Mesenchymal stem cell (in vitro differentiated cells and primary cell): ENCODE data around the gene ADPRH.
A peak's percentile ranks its signal among the peaks of the same experiment; 100 is the strongest.

Experiments used
- DNase-seq: peaks from one replicate; pipeline ENCODE4 v3.0.0-alpha.2; 2013
- H2AFZ ChIP-seq: one replicate; pipeline ENCODE4 v1.6.1; 2013; ENCODE audit warnings: low read depth, mild to moderate bottlenecking, control low read depth, inconsistent platforms, low read length, moderate library complexity
- H2AK5ac ChIP-seq: 2 replicates; pipeline ENCODE4 v1.6.1; 2013; ENCODE audit warnings: low read length, moderate library complexity, mild to moderate bottlenecking, inconsistent platforms; ENCODE audit not compliant: severe bottlenecking
- H2BK120ac ChIP-seq: one replicate; pipeline ENCODE4 v1.6.1; 2013; ENCODE audit warnings: low read depth, mild to moderate bottlenecking, inconsistent platforms, low read length, moderate library complexity
- H2BK12ac ChIP-seq, 2 experiments: one replicate each; pipeline ENCODE4 v1.6.1; 2013; ENCODE audit warnings: inconsistent platforms in 2 of 2, low read length in 2 of 2, mild to moderate bottlenecking in 2 of 2, moderate library complexity in 2 of 2, control low read depth in 1 of 2
- H2BK15ac ChIP-seq: one replicate; pipeline ENCODE4 v1.6.1; 2013; ENCODE audit warnings: mild to moderate bottlenecking, low read depth, inconsistent platforms; ENCODE audit not compliant: poor library complexity, severe bottlenecking
- H2BK5ac ChIP-seq: 2 replicates; pipeline ENCODE4 v1.6.1; 2013; ENCODE audit warnings: low read depth, mild to moderate bottlenecking, low read length, control low read depth, inconsistent platforms; ENCODE audit not compliant: poor library complexity, severe bottlenecking
- H3K14ac ChIP-seq, 2 experiments: one replicate each; pipeline ENCODE4 v1.6.1; 2013; ENCODE audit warnings: inconsistent platforms in 2 of 2, low read length in 2 of 2, control low read depth in 1 of 2, mild to moderate bottlenecking in 1 of 2, moderate library complexity in 1 of 2
- H3K18ac ChIP-seq, 2 experiments: one replicate each; pipeline ENCODE4 v1.6.1; 2013; ENCODE audit warnings: inconsistent platforms in 2 of 2, low read length in 2 of 2, control low read depth in 1 of 2, low read depth in 1 of 2, mild to moderate bottlenecking in 1 of 2
- H3K23ac ChIP-seq, 2 experiments: one replicate each; pipeline ENCODE4 v1.6.1; 2013; ENCODE audit warnings: inconsistent platforms in 2 of 2, low read length in 2 of 2, mild to moderate bottlenecking in 2 of 2, moderate library complexity in 2 of 2, control low read depth in 1 of 2
- H3K27ac ChIP-seq: 2 replicates; pipeline ENCODE4 v1.5.1; 2013; ENCODE audit warnings: mild to moderate bottlenecking, moderate library complexity, low read length, control low read depth, inconsistent platforms; ENCODE audit not compliant: poor library complexity, severe bottlenecking
- H3K27me3 ChIP-seq, 2 experiments: 2 replicates each; pipeline versions ENCODE4 v1.6.1 to v1.7.0; 2013; ENCODE audit warnings: low read length in 2 of 2, mild to moderate bottlenecking in 2 of 2, moderate library complexity in 2 of 2, control low read depth in 1 of 2, inconsistent platforms in 1 of 2; ENCODE audit not compliant: control insufficient read depth in 1 of 2, insufficient read depth in 1 of 2
- H3K36me3 ChIP-seq, 2 experiments: 2 replicates each; pipeline versions ENCODE4 v1.6.1 to v1.7.0; 2013; ENCODE audit warnings: low read length in 2 of 2, control low read depth in 1 of 2, inconsistent platforms in 1 of 2, low read depth in 1 of 2, mild to moderate bottlenecking in 1 of 2; ENCODE audit not compliant: insufficient read depth in 2 of 2, control insufficient read depth in 1 of 2
- H3K4ac ChIP-seq, 2 experiments: one replicate each; pipeline ENCODE4 v1.6.1; 2013; ENCODE audit warnings: inconsistent platforms in 2 of 2, low read length in 2 of 2, mild to moderate bottlenecking in 2 of 2, moderate library complexity in 2 of 2, control low read depth in 1 of 2, low read depth in 1 of 2
- H3K4me1 ChIP-seq: 2 replicates; pipeline ENCODE4 v1.6.1; 2013; ENCODE audit warnings: low read depth, low read length, control low read depth; ENCODE audit not compliant: control insufficient read depth, insufficient read depth
- H3K4me2 ChIP-seq: 2 replicates; pipeline ENCODE4 v1.6.1; 2013; ENCODE audit warnings: low read length, mild to moderate bottlenecking, inconsistent platforms; ENCODE audit not compliant: poor library complexity, severe bottlenecking
- H3K4me3 ChIP-seq, 2 experiments: 2 replicates each; pipeline versions ENCODE4 v1.5.1 to v1.7.0; 2013; ENCODE audit warnings: low read length in 2 of 2, mild to moderate bottlenecking in 2 of 2, control low read depth in 1 of 2, low read depth in 1 of 2; ENCODE audit not compliant: insufficient read depth in 1 of 2
- H3K79me1 ChIP-seq: replicated peaks from 2 replicates; pipeline ENCODE4 v1.6.1; 2013; ENCODE audit warnings: mild to moderate bottlenecking, control low read depth, low read length, inconsistent platforms; ENCODE audit not compliant: poor library complexity, severe bottlenecking
- H3K9ac ChIP-seq: 2 replicates; pipeline ENCODE4 v1.7.0; 2013; ENCODE audit warnings: mild to moderate bottlenecking, low read length, moderate library complexity
- H3K9me3 ChIP-seq: 2 replicates; pipeline ENCODE4 v1.7.0; 2013; ENCODE audit warnings: mild to moderate bottlenecking, low read length; ENCODE audit not compliant: control insufficient read depth
- H4K8ac ChIP-seq: one replicate; pipeline ENCODE4 v1.6.1; 2013; ENCODE audit warnings: inconsistent platforms, mild to moderate bottlenecking, low read length, moderate library complexity
- H4K91ac ChIP-seq: one replicate; pipeline ENCODE4 v1.6.1; 2013; ENCODE audit warnings: mild to moderate bottlenecking, low read length, inconsistent platforms
- WGBS: methylation state at CpG from one replicate; pipeline ENCODE4 v1.1.7; 2013; ENCODE audit warnings: mixed read lengths; 5-methylcytosine and 5-hydroxymethylcytosine counted together

Gene ADPRH

DNA sequence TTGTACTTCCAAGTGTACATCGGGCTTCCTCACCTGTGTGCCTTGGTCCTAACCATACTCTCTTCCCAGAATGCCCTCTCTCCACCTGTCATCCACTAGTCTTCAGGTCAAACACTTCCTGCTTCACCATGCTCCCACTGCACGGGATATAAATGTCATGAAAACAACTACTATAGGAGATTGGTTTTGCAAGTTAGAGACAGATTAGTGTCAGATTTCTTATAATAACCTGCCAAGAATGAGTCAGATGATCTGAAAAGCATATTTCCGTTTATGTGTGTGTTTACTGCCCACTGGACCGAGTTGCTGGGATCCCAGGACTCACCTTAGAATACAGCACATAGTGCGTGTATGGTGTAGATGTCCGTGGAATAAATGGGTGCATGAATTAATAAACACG lies 39.8 kb downstream of the ADPRH start:
- no peak for DNase-seq
- H3K27me3 ChIP-seq: no peaks in the 10 kb centered on the region
- H2BK5ac ChIP-seq: no peak overlapping the region
- no peaks in the 10 kb centered on the region for H3K79me1 ChIP-seq
- H3K9ac ChIP-seq: no peak overlapping the region
- H4K91ac ChIP-seq: no peak overlapping the region
- no peak overlapping the region for H3K18ac ChIP-seq
- H2AK5ac ChIP-seq: no peak overlapping the region
- no peak overlapping the region for H3K4me2 ChIP-seq
- H3K27ac ChIP-seq: no peak overlapping the region
- 66% methylated on average over 6 of the region's 7 CpGs for WGBS
- H2BK120ac ChIP-seq: no peak overlapping the region
- no peak overlapping the region for H3K4me3 ChIP-seq
- no peak overlapping the region for H3K14ac ChIP-seq
- H2BK12ac ChIP-seq: no peak overlapping the region
- no peak overlapping the region for H3K23ac ChIP-seq
- no peaks in the 10 kb centered on the region for H3K36me3 ChIP-seq
- H2BK15ac ChIP-seq: no peak overlapping the region
- no peak overlapping the region for H2AFZ ChIP-seq
- no peak overlapping the region for H4K8ac ChIP-seq
- H3K9me3 ChIP-seq: no peaks in the 10 kb centered on the region
- no peak overlapping the region for H3K4ac ChIP-seq
- H3K4me1 ChIP-seq: peaks cover 4% of the 10 kb centered on the region

DNA sequence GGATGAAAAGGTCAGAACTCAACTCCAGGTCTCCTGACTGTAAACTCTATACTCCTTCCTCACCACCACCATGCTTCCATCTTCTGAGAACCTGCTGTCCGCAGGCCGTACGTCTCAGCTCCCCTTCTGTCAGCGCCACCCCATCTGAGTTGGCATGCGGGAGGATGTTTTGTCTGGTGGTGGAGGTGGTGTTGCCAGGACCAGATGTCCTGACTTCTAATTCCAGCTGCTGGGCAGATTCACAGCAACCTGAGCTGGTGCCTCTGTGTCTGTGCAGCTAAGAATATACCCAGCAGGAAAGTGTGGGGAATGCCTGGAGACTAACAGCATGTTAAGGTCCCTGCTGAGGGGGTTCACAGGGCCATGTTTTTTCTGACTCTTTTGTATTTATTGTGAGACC lies 41.6 kb downstream of the ADPRH start:
- H4K8ac ChIP-seq: peak overlapping the region; percentile 22
- H3K9me3 ChIP-seq: no peaks in the 10 kb centered on the region
- H3K79me1 ChIP-seq: no peaks in the 10 kb centered on the region
- H3K23ac ChIP-seq: no peak overlapping the region
- no peaks in the 10 kb centered on the region for H3K27me3 ChIP-seq
- no peak overlapping the region for H2AK5ac ChIP-seq
- no peak overlapping the region for H3K4me3 ChIP-seq
- no peaks in the 10 kb centered on the region for H3K36me3 ChIP-seq
- no peak overlapping the region for H2BK15ac ChIP-seq
- no peak overlapping the region for H3K9ac ChIP-seq
- H3K4ac ChIP-seq: no peak overlapping the region
- H2AFZ ChIP-seq: no peak overlapping the region
- H2BK12ac ChIP-seq: no peak overlapping the region
- no peak overlapping the region for H3K4me2 ChIP-seq
- peaks cover 10% of the 10 kb centered on the region for H3K4me1 ChIP-seq
- 95% methylated on average over 5 of the region's 5 CpGs for WGBS
- H2BK5ac ChIP-seq: no peak overlapping the region
- H3K27ac ChIP-seq: no peak overlapping the region
- no peak for DNase-seq
- no peak overlapping the region for H3K18ac ChIP-seq
- H2BK120ac ChIP-seq: no peak overlapping the region
- no peak overlapping the region for H3K14ac ChIP-seq
- no peak overlapping the region for H4K91ac ChIP-seq

DNA sequence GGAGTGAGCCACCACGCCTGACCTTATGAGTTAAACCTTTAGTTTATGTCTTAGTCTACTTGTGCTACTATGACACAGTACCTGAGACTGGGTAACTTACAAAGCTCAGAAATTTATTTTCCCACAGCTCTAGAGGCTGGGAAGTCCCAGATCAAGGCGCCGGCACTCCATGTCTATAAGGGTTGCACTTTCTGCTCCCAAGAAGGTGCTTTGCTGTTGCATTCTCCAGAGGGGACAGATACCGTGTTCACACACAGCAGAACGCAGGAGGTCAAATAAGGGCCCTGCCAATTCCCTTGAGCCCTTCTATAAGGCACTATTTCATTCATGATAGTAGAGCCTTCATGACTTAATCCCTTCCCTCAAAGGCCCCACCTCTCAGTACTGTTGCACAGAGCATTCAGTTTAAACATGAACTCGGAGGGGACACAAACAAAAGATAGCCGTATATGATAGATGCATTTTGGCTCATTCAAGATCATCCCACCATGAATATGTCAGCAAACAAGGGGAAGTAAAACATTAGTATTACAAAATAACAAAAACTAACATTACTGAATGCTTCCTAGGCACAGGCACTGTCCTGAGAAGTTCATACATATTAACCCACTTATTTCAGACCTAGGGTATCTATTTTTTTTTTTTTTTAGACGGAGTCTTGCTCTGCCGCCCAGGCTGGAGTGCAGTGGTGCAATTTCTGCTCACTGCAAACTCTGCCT lies 44.9 kb downstream of the ADPRH start:
- H2AK5ac ChIP-seq: no peak overlapping the region
- peaks cover 11% of the 10 kb centered on the region for H3K4me1 ChIP-seq
- H3K4me3 ChIP-seq: no peak overlapping the region
- no peak overlapping the region for H3K18ac ChIP-seq
- no peak overlapping the region for H3K27ac ChIP-seq
- no peak overlapping the region for H3K4ac ChIP-seq
- H3K9ac ChIP-seq: no peak overlapping the region
- H2BK12ac ChIP-seq: no peak overlapping the region
- no peak overlapping the region for H4K91ac ChIP-seq
- no peaks in the 10 kb centered on the region for H3K79me1 ChIP-seq
- H3K36me3 ChIP-seq: no peaks in the 10 kb centered on the region
- H2BK5ac ChIP-seq: no peak overlapping the region
- no peak overlapping the region for H3K4me2 ChIP-seq
- H4K8ac ChIP-seq: no peak overlapping the region
- DNase-seq: no peak
- H3K9me3 ChIP-seq: no peaks in the 10 kb centered on the region
- H3K27me3 ChIP-seq: no peaks in the 10 kb centered on the region
- H3K23ac ChIP-seq: no peak overlapping the region
- H2AFZ ChIP-seq: no peak overlapping the region
- no peak overlapping the region for H2BK120ac ChIP-seq
- no peak overlapping the region for H3K14ac ChIP-seq
- 92% methylated on average over 9 of the region's 9 CpGs for WGBS
- no peak overlapping the region for H2BK15ac ChIP-seq

DNA sequence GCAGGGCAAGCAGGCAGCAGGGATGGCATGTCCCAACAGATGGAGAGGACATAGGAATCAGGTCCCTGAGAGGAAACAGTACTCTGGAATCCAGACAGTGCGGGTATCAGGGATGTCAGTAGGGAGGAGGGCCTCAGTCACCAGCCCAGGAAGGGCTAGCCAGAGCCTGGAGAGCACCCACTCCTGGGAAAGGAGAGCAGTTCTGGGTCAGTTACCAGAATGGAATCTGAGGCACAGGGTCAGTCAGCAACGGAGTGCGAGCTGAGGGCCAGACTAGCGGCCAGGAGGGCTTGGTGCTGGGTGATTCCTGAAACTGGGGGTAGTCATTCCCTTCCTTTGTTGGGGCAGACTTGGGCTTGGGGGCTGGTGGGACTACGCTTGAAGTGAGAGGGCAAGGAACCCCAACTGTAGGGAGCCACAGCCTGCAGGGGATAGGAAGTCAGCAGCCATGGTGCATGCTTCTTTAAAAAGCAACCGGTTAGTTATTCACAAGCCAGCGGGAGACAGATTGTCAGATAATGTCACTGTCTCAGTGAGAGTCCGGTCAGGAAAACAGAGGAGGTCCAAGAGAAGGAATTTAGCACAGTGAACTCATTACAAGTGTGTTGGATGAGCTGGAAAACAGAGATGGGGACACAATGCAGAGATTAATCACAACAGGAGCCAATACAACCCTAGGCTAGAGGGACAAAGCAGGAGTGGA lies 46.3 kb downstream of the ADPRH start:
- no peaks in the 10 kb centered on the region for H3K9me3 ChIP-seq
- no peak overlapping the region for H2AFZ ChIP-seq
- peak overlapping the region; percentile 15 for H3K27ac ChIP-seq
- no peak overlapping the region for H3K14ac ChIP-seq
- H3K9ac ChIP-seq: no peak overlapping the region
- H4K91ac ChIP-seq: no peak overlapping the region
- no peak overlapping the region for H3K4me3 ChIP-seq
- H2AK5ac ChIP-seq: no peak overlapping the region
- DNase-seq: no peak
- no peaks in the 10 kb centered on the region for H3K27me3 ChIP-seq
- H3K23ac ChIP-seq: no peak overlapping the region
- no peak overlapping the region for H2BK12ac ChIP-seq
- H4K8ac ChIP-seq: no peak overlapping the region
- H3K36me3 ChIP-seq: no peaks in the 10 kb centered on the region
- H2BK5ac ChIP-seq: no peak overlapping the region
- H3K79me1 ChIP-seq: no peaks in the 10 kb centered on the region
- H3K4me1 ChIP-seq: peaks cover 14% of the 10 kb centered on the region
- H3K18ac ChIP-seq: no peak overlapping the region
- WGBS: 56% methylated on average over 8 of the region's 8 CpGs
- no peak overlapping the region for H2BK15ac ChIP-seq
- H3K4ac ChIP-seq: no peak overlapping the region
- no peak overlapping the region for H3K4me2 ChIP-seq
- H2BK120ac ChIP-seq: no peak overlapping the region
